ENCODE measurements around the gene KPNA2. TPM values are rescaled to one million over a fixed set of nuclear protein-coding genes. Genes with fewer than 3 reads are reported as not detected.
"Not testable (repeated sequence)": the region's sequence is repeated elsewhere in the genome, so short reads cannot be mapped to it uniquely, and the experiment has no call there.

Gene KPNA2
- total and polyA plus RNA-seq, 2 of the 13 experiments (the other 11 are each of a cell fraction or from before 2014, with no cell fraction given) = 111 to 305 TPM

DNA sequence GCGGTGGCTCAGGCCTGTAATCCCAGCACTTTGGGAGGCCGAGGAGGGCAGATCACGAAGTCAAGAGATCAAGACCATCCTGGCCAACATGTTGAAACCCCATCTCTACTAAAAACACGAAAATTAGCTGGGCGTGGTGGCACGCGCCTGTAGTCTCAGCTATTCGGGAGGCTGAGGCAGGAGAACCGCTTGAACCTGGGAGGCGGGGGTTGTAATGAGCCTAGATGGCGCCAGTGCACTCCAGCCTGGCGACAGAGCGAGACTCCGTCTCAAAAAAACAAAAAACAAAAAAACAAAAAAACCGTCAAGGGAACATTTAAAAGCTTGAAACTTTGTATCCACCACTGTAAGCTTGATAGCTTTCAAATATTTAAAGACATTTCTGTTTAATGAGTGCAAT lies 13.0 kb upstream of the KPNA2 start:
- H2AFZ ChIP-seq (ENCODE audit: low read length); H3K36me3 ChIP-seq (replicated peaks in 1 of 2; ENCODE audit: control insufficient read depth in 1 of 2, insufficient read depth in 2 of 2, low read length in 2 of 2); H3K9me3 ChIP-seq (ENCODE audit: low read length); BruUV-seq (replicated peaks); H3K4me3 ChIP-seq (replicated peaks in 1 of 3; ENCODE audit: insufficient read depth in 1 of 3, low read depth in 2 of 3, low read length in 3 of 3); intact Hi-C loops (cut with micrococcal nuclease; ENCODE audit: unreplicated experiment); H3K79me2 ChIP-seq (ENCODE audit: insufficient read depth, low read length); H3K27ac ChIP-seq (ENCODE audit: extremely low read length, insufficient read depth, low read length); ATAC-seq; CTCF ChIA-PET (ENCODE audit: low intra/inter-chr PET ratio, low total read pairs); H3K9ac ChIP-seq (ENCODE audit: insufficient read depth, low read depth, low read length); DNase-seq (ENCODE audit: low spot score); H4K20me1 ChIP-seq (ENCODE audit: insufficient read depth, low read length); H3K4me2 ChIP-seq (ENCODE audit: low read depth, low read length); H3K27me3 ChIP-seq (ENCODE audit: control insufficient read depth in 1 of 2, insufficient read depth in 2 of 2, low read length in 2 of 2); FAIRE-seq; in situ Hi-C loops (cut with HindIII; ENCODE audit: extremely low pct_ligation_motif_present, low pct_unique_long_range_greater_than_20kb): not testable (repeated sequence)
- H3K4me1 ChIP-seq (ENCODE audit: insufficient read depth, low read length) = peaks cover 35% of the 10 kb centered on the region
- WGBS (ENCODE audit: low lambda C conversion rate) = 64% methylated on average over 15 of the region's 15 CpGs
- POLR2A ChIA-PET = interaction anchor here (1.2 kb wide), 1 partner anchor 11 kb away, joined by 3 read pairs; no protein-coding TSS in a partner anchor
- TF ChIP-seq, protein P1, sequence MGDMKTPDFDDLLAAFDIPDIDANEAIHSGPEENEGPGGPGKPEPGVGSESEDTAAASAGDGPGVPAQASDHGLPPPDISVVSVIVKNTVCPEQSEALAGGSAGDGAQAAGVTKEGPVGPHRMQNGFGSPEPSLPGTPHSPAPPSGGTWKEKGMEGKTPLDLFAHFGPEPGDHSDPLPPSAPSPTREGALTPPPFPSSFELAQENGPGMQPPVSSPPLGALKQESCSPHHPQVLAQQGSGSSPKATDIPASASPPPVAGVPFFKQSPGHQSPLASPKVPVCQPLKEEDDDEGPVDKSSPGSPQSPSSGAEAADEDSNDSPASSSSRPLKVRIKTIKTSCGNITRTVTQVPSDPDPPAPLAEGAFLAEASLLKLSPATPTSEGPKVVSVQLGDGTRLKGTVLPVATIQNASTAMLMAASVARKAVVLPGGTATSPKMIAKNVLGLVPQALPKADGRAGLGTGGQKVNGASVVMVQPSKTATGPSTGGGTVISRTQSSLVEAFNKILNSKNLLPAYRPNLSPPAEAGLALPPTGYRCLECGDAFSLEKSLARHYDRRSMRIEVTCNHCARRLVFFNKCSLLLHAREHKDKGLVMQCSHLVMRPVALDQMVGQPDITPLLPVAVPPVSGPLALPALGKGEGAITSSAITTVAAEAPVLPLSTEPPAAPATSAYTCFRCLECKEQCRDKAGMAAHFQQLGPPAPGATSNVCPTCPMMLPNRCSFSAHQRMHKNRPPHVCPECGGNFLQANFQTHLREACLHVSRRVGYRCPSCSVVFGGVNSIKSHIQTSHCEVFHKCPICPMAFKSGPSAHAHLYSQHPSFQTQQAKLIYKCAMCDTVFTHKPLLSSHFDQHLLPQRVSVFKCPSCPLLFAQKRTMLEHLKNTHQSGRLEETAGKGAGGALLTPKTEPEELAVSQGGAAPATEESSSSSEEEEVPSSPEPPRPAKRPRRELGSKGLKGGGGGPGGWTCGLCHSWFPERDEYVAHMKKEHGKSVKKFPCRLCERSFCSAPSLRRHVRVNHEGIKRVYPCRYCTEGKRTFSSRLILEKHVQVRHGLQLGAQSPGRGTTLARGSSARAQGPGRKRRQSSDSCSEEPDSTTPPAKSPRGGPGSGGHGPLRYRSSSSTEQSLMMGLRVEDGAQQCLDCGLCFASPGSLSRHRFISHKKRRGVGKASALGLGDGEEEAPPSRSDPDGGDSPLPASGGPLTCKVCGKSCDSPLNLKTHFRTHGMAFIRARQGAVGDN (CRISPR knock-in tag; IDR thresholded peaks at IDR 0.05) = peak; percentile 26; the same call in 1 of the 2 replicates
- TF ChIP-seq, protein P2, sequence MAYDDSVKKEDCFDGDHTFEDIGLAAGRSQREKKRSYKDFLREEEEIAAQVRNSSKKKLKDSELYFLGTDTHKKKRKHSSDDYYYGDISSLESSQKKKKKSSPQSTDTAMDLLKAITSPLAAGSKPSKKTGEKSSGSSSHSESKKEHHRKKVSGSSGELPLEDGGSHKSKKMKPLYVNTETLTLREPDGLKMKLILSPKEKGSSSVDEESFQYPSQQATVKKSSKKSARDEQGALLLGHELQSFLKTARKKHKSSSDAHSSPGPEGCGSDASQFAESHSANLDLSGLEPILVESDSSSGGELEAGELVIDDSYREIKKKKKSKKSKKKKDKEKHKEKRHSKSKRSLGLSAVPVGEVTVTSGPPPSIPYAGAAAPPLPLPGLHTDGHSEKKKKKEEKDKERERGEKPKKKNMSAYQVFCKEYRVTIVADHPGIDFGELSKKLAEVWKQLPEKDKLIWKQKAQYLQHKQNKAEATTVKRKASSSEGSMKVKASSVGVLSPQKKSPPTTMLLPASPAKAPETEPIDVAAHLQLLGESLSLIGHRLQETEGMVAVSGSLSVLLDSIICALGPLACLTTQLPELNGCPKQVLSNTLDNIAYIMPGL (CRISPR knock-in tag; IDR thresholded peaks at IDR 0.05; ENCODE audit: borderline replicate concordance in 1 of 2, low read depth in 1 of 2) = peak in 1 of 2 experiments; percentile 60; a peak in 1 of 4 replicates
- TF ChIP-seq ZMYM2 (CRISPR knock-in tag; IDR thresholded peaks at IDR 0.05) (peak; percentile 61; the same call in 1 of the 2 replicates), KDM1A (CRISPR knock-in tag; IDR thresholded peaks at IDR 0.05) (0 out of 2 replicates have a peak, but pooled peaks have one; percentile 25), ADNP (CRISPR knock-in tag; IDR thresholded peaks at IDR 0.05) (0 out of 2 replicates have a peak, but pooled peaks have one; percentile 44), ZMYM3 (CRISPR knock-in tag; IDR thresholded peaks at IDR 0.05) (peak; percentile 91), GABPB1 (CRISPR knock-in tag; IDR thresholded peaks at IDR 0.05) (0 out of 2 replicates have a peak, but pooled peaks have one; percentile 26), STAG1 (CRISPR knock-in tag; IDR thresholded peaks at IDR 0.05) (peak; percentile 34; the same call in 1 of the 2 replicates), ZNF460 (CRISPR knock-in tag; IDR thresholded peaks at IDR 0.05; ENCODE audit: borderline replicate concordance) (peak; percentile 94)
- TF ChIP-seq, protein P3, sequence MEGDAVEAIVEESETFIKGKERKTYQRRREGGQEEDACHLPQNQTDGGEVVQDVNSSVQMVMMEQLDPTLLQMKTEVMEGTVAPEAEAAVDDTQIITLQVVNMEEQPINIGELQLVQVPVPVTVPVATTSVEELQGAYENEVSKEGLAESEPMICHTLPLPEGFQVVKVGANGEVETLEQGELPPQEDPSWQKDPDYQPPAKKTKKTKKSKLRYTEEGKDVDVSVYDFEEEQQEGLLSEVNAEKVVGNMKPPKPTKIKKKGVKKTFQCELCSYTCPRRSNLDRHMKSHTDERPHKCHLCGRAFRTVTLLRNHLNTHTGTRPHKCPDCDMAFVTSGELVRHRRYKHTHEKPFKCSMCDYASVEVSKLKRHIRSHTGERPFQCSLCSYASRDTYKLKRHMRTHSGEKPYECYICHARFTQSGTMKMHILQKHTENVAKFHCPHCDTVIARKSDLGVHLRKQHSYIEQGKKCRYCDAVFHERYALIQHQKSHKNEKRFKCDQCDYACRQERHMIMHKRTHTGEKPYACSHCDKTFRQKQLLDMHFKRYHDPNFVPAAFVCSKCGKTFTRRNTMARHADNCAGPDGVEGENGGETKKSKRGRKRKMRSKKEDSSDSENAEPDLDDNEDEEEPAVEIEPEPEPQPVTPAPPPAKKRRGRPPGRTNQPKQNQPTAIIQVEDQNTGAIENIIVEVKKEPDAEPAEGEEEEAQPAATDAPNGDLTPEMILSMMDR (CRISPR knock-in tag; IDR thresholded peaks at IDR 0.05) = peak; percentile 60
- TF ChIP-seq, protein P4, sequence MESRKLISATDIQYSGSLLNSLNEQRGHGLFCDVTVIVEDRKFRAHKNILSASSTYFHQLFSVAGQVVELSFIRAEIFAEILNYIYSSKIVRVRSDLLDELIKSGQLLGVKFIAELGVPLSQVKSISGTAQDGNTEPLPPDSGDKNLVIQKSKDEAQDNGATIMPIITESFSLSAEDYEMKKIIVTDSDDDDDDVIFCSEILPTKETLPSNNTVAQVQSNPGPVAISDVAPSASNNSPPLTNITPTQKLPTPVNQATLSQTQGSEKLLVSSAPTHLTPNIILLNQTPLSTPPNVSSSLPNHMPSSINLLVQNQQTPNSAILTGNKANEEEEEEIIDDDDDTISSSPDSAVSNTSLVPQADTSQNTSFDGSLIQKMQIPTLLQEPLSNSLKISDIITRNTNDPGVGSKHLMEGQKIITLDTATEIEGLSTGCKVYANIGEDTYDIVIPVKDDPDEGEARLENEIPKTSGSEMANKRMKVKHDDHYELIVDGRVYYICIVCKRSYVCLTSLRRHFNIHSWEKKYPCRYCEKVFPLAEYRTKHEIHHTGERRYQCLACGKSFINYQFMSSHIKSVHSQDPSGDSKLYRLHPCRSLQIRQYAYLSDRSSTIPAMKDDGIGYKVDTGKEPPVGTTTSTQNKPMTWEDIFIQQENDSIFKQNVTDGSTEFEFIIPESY (CRISPR knock-in tag; IDR thresholded peaks at IDR 0.05) = peak; percentile 93

All from HepG2 (cell line).